Gastroesophageal sphincter (tissue), 4 donors: ENCODE results near the gene HS3ST5. TPM values are rescaled to one million over a fixed set of nuclear protein-coding genes. Genes with fewer than 3 reads are reported as not detected.

Experiments
- ATAC-seq: fragments of 150-250 bp; one replicate; pipeline ENCODE4 v1.9.1; 2016; ENCODE audit warnings: mild to moderate bottlenecking, moderate library complexity
- H3K27ac ChIP-seq, 4 donors: fragments of 200-600 bp; sonication (generic) in 3 of 4; 1 replicate in 3 of 4; 2 replicates in 1 of 4; pipeline ENCODE4 v1.5.1; 2016 to 2019
- H3K27me3 ChIP-seq: fragments of 200-600 bp; sonication (generic); one replicate; pipeline ENCODE4 v1.5.1; 2019
- H3K36me3 ChIP-seq, 2 donors: fragments of 200-600 bp; sonication (generic); one replicate each; pipeline ENCODE4 v1.5.1; 2019; ENCODE audit warnings: control low read depth in 1 of 2
- H3K4me1 ChIP-seq, 3 donors: fragments of 200-600 bp; sonication (generic); 1 replicate in 2 of 3; 2 replicates in 1 of 3; pipeline ENCODE4 v1.5.1; 2016 to 2019; ENCODE audit warnings: control low read depth in 2 of 3
- H3K4me3 ChIP-seq, 2 donors: fragments of 200-600 bp; sonication (generic); one replicate each; pipeline ENCODE4 v1.5.1; 2019; ENCODE audit warnings: mild to moderate bottlenecking in 1 of 2, moderate library complexity in 1 of 2
- H3K9me3 ChIP-seq, 3 donors: fragments of 200-600 bp; sonication (generic); one replicate each; pipeline ENCODE4 v1.5.1; 2017 to 2019; ENCODE audit warnings: control low read depth in 2 of 3
- CTCF ChIP-seq, 4 experiments: fragments of 200-600 bp in 2 of 4; fragments of 450-650 bp in 2 of 4; sonication (generic) in 1 of 4; IDR thresholded peaks; one replicate each; pipeline ENCODE4 v1.5.1; 2017 to 2019; ENCODE audit warnings: antibody characterized with exemption in 4 of 4, mild to moderate bottlenecking in 2 of 4, moderate library complexity in 2 of 4
- EP300 ChIP-seq: sonication (generic); formaldehyde crosslinking; IDR thresholded peaks from one replicate; pipeline ENCODE4 v1.6.1; 2017; ENCODE audit warnings: antibody characterized with exemption, mild to moderate bottlenecking
- POLR2A ChIP-seq, 2 donors: fragments of 450-650 bp; IDR thresholded peaks; one replicate each; pipeline ENCODE4 v1.6.1; 2017; ENCODE audit warnings: antibody characterized with exemption in 2 of 2, mild to moderate bottlenecking in 2 of 2, moderate library complexity in 1 of 2
- POLR2AphosphoS5 ChIP-seq: sonication (generic); formaldehyde crosslinking; IDR thresholded peaks from one replicate; pipeline ENCODE4 v1.6.1; 2017; ENCODE audit warnings: antibody characterized with exemption
- WGBS, 2 donors: methylation state at CpG; one replicate each; pipeline ENCODE4 v1.1.5; 2018; ENCODE audit warnings: low coverage in 1 of 2; 5-methylcytosine and 5-hydroxymethylcytosine counted together
- total RNA-seq, 4 donors: library from RNA; depleted of rRNA; stranded (reverse); fragments of >200 nt; gene quantifications; one replicate each; pipeline ENCODE4 v1.1.0, GENCODE V29; 2016

The HS3ST5 gene
- total RNA-seq, 4 donors from 2014 or later: 0.13 TPM; not detected in 3

- TF ChIP-seq EP300 (no peak), POLR2A (IDR thresholded peaks at IDR 0.05) (no peak), CTCF (IDR thresholded peaks at IDR 0.05) (no peak), POLR2AphosphoS5 (no peak)
- Histone ChIP-seq H3K36me3 (no peaks in the 10 kb centered on the region), H3K4me3 (no peak overlapping the region), H3K27me3 (no peaks in the 10 kb centered on the region), H3K9me3 (no peaks in the 10 kb centered on the region), H3K4me1 (no peaks in the 10 kb centered on the region), H3K27ac (no peak overlapping the region)
- no peak for ATAC-seq
Observed at GRCh38 chr6:114164207-114164606, 178.6 kb downstream of the HS3ST5 start.

- no peak overlapping the region for H3K27ac ChIP-seq
- 64 to 73% methylated on average over 6 of the region's 6 CpGs for WGBS, 2 donors
- no peaks in the 10 kb centered on the region for H3K36me3 ChIP-seq
- TF ChIP-seq CTCF (IDR thresholded peaks at IDR 0.05): no peak
- no peak for TF ChIP-seq POLR2A (IDR thresholded peaks at IDR 0.05)
- ATAC-seq: no peak
- no peaks in the 10 kb centered on the region for H3K9me3 ChIP-seq
- no peak overlapping the region for H3K4me3 ChIP-seq
- H3K27me3 ChIP-seq: no peaks in the 10 kb centered on the region
- no peaks in the 10 kb centered on the region for H3K4me1 ChIP-seq
Observed at GRCh38 chr6:114162691-114163347, 180.0 kb downstream of the HS3ST5 start.

DNA sequence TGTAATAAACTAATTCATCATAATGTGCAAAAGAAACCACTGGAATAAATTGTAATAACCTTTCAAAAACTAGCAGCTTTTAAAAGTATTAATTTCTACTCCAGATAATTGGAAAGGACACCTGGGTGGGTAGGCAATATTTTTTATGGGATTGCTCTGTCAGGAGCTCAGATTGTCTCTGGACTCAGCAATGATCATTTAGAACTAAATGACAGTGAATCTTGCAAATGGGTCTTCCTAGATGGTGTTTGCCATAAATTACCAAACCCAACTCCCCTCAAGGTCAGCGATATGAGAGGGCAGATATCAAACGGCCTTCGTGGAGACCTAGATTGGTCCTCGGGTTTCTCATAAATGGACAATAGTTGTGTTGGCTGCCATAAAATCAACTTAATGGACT is 181.9 kb downstream of the HS3ST5 start:
- ATAC-seq: no peak
- Histone ChIP-seq H3K4me1 (no peaks in the 10 kb centered on the region), H3K27ac (no peak overlapping the region), H3K4me3 (no peak overlapping the region), H3K36me3 (no peaks in the 10 kb centered on the region), H3K27me3 (no peaks in the 10 kb centered on the region), H3K9me3 (no peaks in the 10 kb centered on the region)
- WGBS, 2 donors: 89 to 100% methylated on average over 4 of the region's 4 CpGs
- TF ChIP-seq POLR2A (IDR thresholded peaks at IDR 0.05) (no peak), POLR2AphosphoS5 (no peak), CTCF (IDR thresholded peaks at IDR 0.05) (no peak), EP300 (no peak)

- H3K27ac ChIP-seq: no peak overlapping the region
- no peaks in the 10 kb centered on the region for H3K9me3 ChIP-seq
- no peak overlapping the region for H3K4me3 ChIP-seq
- no peaks in the 10 kb centered on the region for H3K4me1 ChIP-seq
- ATAC-seq: no peak
- no peaks in the 10 kb centered on the region for H3K27me3 ChIP-seq
- H3K36me3 ChIP-seq: no peaks in the 10 kb centered on the region
- TF ChIP-seq CTCF (IDR thresholded peaks at IDR 0.05) (no peak), POLR2AphosphoS5 (no peak), POLR2A (IDR thresholded peaks at IDR 0.05) (no peak), EP300 (no peak)
Observed at GRCh38 chr6:114159727-114160126, 183.1 kb downstream of the HS3ST5 start.

DNA sequence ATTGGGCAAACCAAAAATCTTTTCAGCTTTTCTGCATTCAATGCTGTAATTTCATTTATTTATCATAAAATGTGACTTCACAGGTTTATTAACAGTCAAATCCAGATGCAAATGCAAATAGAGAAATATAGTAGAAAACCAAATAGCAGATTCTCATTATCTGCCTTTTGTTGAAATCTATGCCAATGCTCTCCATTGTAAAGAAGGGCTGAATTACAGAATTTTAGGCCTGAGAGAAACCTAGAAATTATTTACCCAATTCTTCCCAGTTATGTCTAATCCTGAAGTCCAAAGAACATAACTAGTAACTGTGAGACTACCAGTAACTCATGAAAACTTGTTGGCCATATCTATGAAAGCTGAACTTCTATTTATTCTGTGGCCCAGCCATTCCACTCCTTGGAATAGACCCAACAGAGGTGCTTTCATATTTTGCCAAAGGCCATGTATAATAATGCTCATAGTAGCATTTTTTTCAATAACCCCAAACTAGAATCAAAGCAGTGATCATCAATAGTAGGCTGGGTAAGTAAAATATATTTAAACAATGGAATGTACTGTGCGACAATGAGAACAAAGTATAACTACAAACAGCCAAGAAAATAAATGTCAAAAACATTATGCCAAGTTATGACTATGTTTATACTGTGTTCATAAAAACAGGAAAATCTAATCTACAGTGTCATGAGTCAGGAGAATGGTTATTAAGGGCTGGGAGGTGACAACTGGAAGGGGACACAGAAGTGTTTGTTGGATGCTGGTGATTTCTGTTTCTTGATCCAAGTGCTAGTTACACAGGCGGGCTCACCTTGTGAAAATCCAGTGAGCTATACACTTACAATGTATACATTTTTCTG is 183.8 kb downstream of the HS3ST5 start:
- Histone ChIP-seq H3K9me3 (no peaks in the 10 kb centered on the region), H3K27me3 (no peaks in the 10 kb centered on the region), H3K4me1 (no peaks in the 10 kb centered on the region), H3K27ac (no peak overlapping the region), H3K36me3 (no peaks in the 10 kb centered on the region), H3K4me3 (no peak overlapping the region)
- TF ChIP-seq CTCF (IDR thresholded peaks at IDR 0.05): no peak
- no peak for TF ChIP-seq POLR2AphosphoS5
- no peak for TF ChIP-seq EP300
- no peak for TF ChIP-seq POLR2A (IDR thresholded peaks at IDR 0.05)
- no peak for ATAC-seq
- 73 to 78% methylated on average over 2 of the region's 2 CpGs for WGBS, 2 donors
